AG09309 (cell line): ENCODE measurements around the gene MRM3.

Experiments used
- DNase-seq: peaks from one replicate; pipeline ENCODE4 v3.0.0-alpha.2; 2010; ENCODE audit warnings: low read depth
- H3K4me3 ChIP-seq: 2 replicates; pipeline ENCODE4 v1.5.1; 2011; ENCODE audit warnings: mild to moderate bottlenecking, low read depth, low read length, moderate library complexity; ENCODE audit not compliant: control insufficient read depth
- CTCF ChIP-seq: IDR thresholded peaks from 2 replicates; pipeline ENCODE4 v1.5.1; 2011; ENCODE audit warnings: mild to moderate bottlenecking, low read depth, low read length, inconsistent platforms; ENCODE audit not compliant: insufficient read depth, control insufficient read depth; ENCODE audit errors: missing control alignments

MRM3 gene

GRCh38 chr17:759964-760363, 22.2 kb upstream of the MRM3 start:
- TF ChIP-seq CTCF: no peak
- no peak overlapping the region for H3K4me3 ChIP-seq
- DNase-seq: no peak

GRCh38 chr17:760371-760770, 21.8 kb upstream of the MRM3 start:
- H3K4me3 ChIP-seq: no peak overlapping the region
- no peak for DNase-seq
- TF ChIP-seq CTCF: no peak

GRCh38 chr17:767076-767475, 15.1 kb upstream of the MRM3 start:
- no peak for TF ChIP-seq CTCF

GRCh38 chr17:773016-773415, 9.1 kb upstream of the MRM3 start:
- DNase-seq: no peak
- no peak overlapping the region for H3K4me3 ChIP-seq
- TF ChIP-seq CTCF: no peak

More at GRCh38 chr17:767076-767475, 15.1 kb upstream of the MRM3 start:
- no peak overlapping the region for H3K4me3 ChIP-seq
- no peak for DNase-seq

- TF ChIP-seq CTCF: no peak
- DNase-seq: no peak
- no peak overlapping the region for H3K4me3 ChIP-seq
Observed at GRCh38 chr17:773467-774312, 8.5 kb upstream of the MRM3 start.

- no peak for TF ChIP-seq CTCF
- H3K4me3 ChIP-seq: no peak overlapping the region
- DNase-seq: no peak
Observed at GRCh38 chr17:774313-774584, 7.9 kb upstream of the MRM3 start.
